Measurements from ENCODE around the gene SLC25A23.

DNA sequence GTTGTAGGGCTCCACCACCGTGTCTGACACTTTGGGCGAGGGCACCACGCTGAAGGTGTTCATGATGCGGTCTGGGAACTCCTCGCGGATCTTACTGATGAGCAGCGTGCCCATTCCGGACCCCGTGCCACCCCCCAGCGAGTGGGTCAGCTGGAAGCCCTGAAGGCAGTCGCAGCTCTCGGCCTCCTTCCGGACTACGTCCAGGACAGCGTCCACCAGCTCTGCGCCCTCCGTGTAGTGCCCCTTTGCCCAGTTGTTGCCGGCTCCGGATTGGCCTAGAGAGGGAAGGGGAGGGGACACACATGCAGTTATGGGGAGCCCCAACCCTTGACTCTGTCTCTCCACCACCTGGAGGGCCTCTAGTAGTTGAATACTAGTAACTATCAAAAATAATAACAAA, 36.4 kb upstream of the SLC25A23 start:
- TF ChIP-seq, protein P1, sequence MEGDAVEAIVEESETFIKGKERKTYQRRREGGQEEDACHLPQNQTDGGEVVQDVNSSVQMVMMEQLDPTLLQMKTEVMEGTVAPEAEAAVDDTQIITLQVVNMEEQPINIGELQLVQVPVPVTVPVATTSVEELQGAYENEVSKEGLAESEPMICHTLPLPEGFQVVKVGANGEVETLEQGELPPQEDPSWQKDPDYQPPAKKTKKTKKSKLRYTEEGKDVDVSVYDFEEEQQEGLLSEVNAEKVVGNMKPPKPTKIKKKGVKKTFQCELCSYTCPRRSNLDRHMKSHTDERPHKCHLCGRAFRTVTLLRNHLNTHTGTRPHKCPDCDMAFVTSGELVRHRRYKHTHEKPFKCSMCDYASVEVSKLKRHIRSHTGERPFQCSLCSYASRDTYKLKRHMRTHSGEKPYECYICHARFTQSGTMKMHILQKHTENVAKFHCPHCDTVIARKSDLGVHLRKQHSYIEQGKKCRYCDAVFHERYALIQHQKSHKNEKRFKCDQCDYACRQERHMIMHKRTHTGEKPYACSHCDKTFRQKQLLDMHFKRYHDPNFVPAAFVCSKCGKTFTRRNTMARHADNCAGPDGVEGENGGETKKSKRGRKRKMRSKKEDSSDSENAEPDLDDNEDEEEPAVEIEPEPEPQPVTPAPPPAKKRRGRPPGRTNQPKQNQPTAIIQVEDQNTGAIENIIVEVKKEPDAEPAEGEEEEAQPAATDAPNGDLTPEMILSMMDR (conservative IDR thresholded peaks at IDR 0.05; ENCODE audit: low read depth in 2 of 2) = no peak
- TF ChIP-seq JUNB (IDR thresholded peaks at IDR 0.05; ENCODE audit: unreplicated experiment) (no peak), EZH2phosphoT487 (IDR thresholded peaks at IDR 0.05; ENCODE audit: unreplicated experiment) (no peak), POLR2AphosphoS5 (IDR thresholded peaks at IDR 0.05; ENCODE audit: low read depth) (no peak), ETS1 (IDR thresholded peaks at IDR 0.05) (no peak), CREB1 (CRISPR knock-in tag; IDR thresholded peaks at IDR 0.05; ENCODE audit: low read depth) (no peak)
